GM21619 (cell line): ENCODE results near the gene ARAP1.
A peak's percentile ranks its signal among the peaks of the same experiment; 100 is the strongest.

Experiments used
- ATAC-seq: cut with Tn5 transposase; IDR thresholded peaks from one replicate; pipeline ENCODE4 v1.9.1; 2021; ENCODE audit not compliant: unreplicated experiment

ARAP1 gene

GRCh38 chr11:72725724-72726028 lies 26.5 kb downstream of the ARAP1 start:
- ATAC-seq: no peak

GRCh38 chr11:72724851-72725723 lies 27.1 kb downstream of the ARAP1 start:
- ATAC-seq: no peak

- ATAC-seq: no peak
Measured at GRCh38 chr11:72724021-72724551, 28.1 kb downstream of the ARAP1 start.

- ATAC-seq: no peak
Measured at GRCh38 chr11:72723508-72723907, 28.7 kb downstream of the ARAP1 start.

- peak; percentile 67 for ATAC-seq
Measured at GRCh38 chr11:72722050-72722748, 30.0 kb downstream of the ARAP1 start.

- no peak for ATAC-seq
Measured at GRCh38 chr11:72721689-72722049, 30.5 kb downstream of the ARAP1 start.

GRCh38 chr11:72721276-72721675 lies 30.9 kb downstream of the ARAP1 start:
- no peak for ATAC-seq

GRCh38 chr11:72720784-72721183 lies 31.4 kb downstream of the ARAP1 start:
- no peak for ATAC-seq

GRCh38 chr11:72720047-72720446 lies 32.2 kb downstream of the ARAP1 start:
- ATAC-seq: no peak

GRCh38 chr11:72719551-72719950 lies 32.7 kb downstream of the ARAP1 start:
- no peak for ATAC-seq

GRCh38 chr11:72719144-72719543 lies 33.1 kb downstream of the ARAP1 start:
- ATAC-seq: no peak

GRCh38 chr11:72718101-72718501 lies 34.1 kb downstream of the ARAP1 start:
- no peak for ATAC-seq

GRCh38 chr11:72716788-72717435 lies 35.3 kb downstream of the ARAP1 start:
- ATAC-seq: no peak

- no peak for ATAC-seq
Measured at GRCh38 chr11:72716290-72716689, 35.9 kb downstream of the ARAP1 start.

GRCh38 chr11:72712841-72713240 lies 39.4 kb downstream of the ARAP1 start:
- no peak for ATAC-seq

- ATAC-seq: no peak
Measured at GRCh38 chr11:72712168-72712751, 39.9 kb downstream of the ARAP1 start.

- no peak for ATAC-seq
Measured at GRCh38 chr11:72711141-72711540, 41.1 kb downstream of the ARAP1 start.

- no peak for ATAC-seq
Measured at GRCh38 chr11:72710278-72710677, 41.9 kb downstream of the ARAP1 start.

GRCh38 chr11:72709478-72710238 lies 42.5 kb downstream of the ARAP1 start:
- no peak for ATAC-seq

- no peak for ATAC-seq
Measured at GRCh38 chr11:72707032-72707431, 45.2 kb downstream of the ARAP1 start.

GRCh38 chr11:72706579-72706978 lies 45.6 kb downstream of the ARAP1 start:
- no peak for ATAC-seq
